NCI-H345 treated with DMSO at 0.1 percent for 48 hours (cell line): ENCODE results near the gene MARCO.
"Not testable (repeated sequence)": the region's sequence is repeated elsewhere in the genome, so short reads cannot be mapped to it uniquely, and the experiment has no call there.

Source experiments
- DNase-seq: peaks from one replicate; lab custom pipeline; 2025; ENCODE audit not compliant: unreplicated experiment; lab: John Stamatoyannopoulos, UW

Gene MARCO

GRCh38 chr2:119028327-119029174 is 86.6 kb downstream of the MARCO start:
- DNase-seq, result no peak

- no peak for DNase-seq
These were observed 87.3 kb downstream of the MARCO start for GRCh38 chr2:119029297-119029696.

DNA sequence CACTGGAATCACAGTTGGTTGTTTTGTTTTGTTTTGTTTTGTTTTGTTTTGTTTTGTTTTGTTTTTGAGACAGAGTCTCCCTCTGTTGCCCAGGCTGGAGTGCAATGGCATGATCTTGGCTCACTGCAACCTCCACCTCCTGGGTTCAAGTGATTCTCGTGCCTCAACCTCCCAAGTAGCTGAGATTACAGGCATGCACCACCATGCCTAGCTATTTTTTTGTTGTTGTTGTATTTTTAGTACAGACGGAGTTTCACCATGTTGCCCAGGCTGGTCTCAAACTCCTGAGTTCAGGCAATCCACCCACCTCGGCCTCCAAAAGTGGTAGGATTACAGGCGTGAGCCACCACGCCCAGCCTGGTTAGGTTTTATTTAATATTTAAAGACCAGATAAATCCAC is 95.9 kb downstream of the MARCO start:
- DNase-seq, result not testable (repeated sequence)

GRCh38 chr2:119040730-119041129 is 98.7 kb downstream of the MARCO start:
- DNase-seq, result no peak
